ENCODE measurements around the gene XRN1. TPM values are rescaled to one million over a fixed set of nuclear protein-coding genes. Genes with fewer than 3 reads are reported as not detected.

The XRN1 gene
- total RNA-seq, 1 experiment from 2014 or later, result 29.9 TPM

DNA sequence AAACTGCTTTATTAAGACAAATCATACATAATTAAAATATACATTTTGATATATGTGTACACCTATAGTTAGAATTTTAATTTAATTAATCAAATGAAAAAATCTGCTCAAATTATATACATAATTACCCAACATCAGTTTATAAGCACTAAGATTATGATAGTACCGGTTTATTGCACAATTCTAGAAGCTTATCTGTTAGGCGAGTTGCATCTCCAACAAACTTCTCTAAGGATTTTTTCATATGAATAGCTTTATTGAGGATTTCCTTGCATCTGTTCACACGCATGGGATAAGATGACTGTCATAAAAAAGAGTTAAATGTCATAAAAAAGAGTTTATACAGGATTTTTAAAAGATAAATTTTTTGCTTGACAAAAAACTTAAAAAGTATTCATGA is 19.9 kb upstream of the XRN1 start:
- Histone ChIP-seq H3K9me3 (ENCODE audit: control insufficient read depth, insufficient read depth, low read depth, low read length) (no peaks in the 10 kb centered on the region), H3K27me3 (ENCODE audit: control insufficient read depth, insufficient read depth, low read length) (no peaks in the 10 kb centered on the region), H3K4me3 (ENCODE audit: low read depth in 2 of 2, low read length in 2 of 2) (no peak overlapping the region), H3K4me1 (ENCODE audit: control insufficient read depth, insufficient read depth, low read length) (no peaks in the 10 kb centered on the region), H3K36me3 (ENCODE audit: control insufficient read depth, insufficient read depth, low read length) (no peaks in the 10 kb centered on the region; the same call in 1 of the 2 replicates), H3K27ac (ENCODE audit: low read length) (no peak overlapping the region)
- CTCF ChIA-PET, result no interaction called here
- no peak for DNase-seq (ENCODE audit: low read depth, low spot score)
- no TSS peak for BruUV-seq (replicated peaks)
- intact Hi-C loops (cut with micrococcal nuclease; ENCODE audit: unreplicated experiment), result no loop called here
- no peak for ATAC-seq
- in situ Hi-C loops (cut with HindIII; ENCODE audit: low pct_unique_long_range_greater_than_20kb, low sequenced_read_pairs), result no loop called here
- POLR2A ChIA-PET, result no interaction called here
- TF ChIP-seq, protein P1, sequence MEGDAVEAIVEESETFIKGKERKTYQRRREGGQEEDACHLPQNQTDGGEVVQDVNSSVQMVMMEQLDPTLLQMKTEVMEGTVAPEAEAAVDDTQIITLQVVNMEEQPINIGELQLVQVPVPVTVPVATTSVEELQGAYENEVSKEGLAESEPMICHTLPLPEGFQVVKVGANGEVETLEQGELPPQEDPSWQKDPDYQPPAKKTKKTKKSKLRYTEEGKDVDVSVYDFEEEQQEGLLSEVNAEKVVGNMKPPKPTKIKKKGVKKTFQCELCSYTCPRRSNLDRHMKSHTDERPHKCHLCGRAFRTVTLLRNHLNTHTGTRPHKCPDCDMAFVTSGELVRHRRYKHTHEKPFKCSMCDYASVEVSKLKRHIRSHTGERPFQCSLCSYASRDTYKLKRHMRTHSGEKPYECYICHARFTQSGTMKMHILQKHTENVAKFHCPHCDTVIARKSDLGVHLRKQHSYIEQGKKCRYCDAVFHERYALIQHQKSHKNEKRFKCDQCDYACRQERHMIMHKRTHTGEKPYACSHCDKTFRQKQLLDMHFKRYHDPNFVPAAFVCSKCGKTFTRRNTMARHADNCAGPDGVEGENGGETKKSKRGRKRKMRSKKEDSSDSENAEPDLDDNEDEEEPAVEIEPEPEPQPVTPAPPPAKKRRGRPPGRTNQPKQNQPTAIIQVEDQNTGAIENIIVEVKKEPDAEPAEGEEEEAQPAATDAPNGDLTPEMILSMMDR (IDR thresholded peaks at IDR 0.05), result no peak
- TF ChIP-seq SIN3A (IDR thresholded peaks at IDR 0.05; ENCODE audit: borderline replicate concordance, insufficient read depth, low read depth, low read length) (no peak), TCF7L2 (IDR thresholded peaks at IDR 0.05; ENCODE audit: low read depth, low read length) (no peak), POLR2AphosphoS5 (IDR thresholded peaks at IDR 0.05; ENCODE audit: low read depth, low read length) (no peak)
- TF ChIP-seq, protein P2, sequence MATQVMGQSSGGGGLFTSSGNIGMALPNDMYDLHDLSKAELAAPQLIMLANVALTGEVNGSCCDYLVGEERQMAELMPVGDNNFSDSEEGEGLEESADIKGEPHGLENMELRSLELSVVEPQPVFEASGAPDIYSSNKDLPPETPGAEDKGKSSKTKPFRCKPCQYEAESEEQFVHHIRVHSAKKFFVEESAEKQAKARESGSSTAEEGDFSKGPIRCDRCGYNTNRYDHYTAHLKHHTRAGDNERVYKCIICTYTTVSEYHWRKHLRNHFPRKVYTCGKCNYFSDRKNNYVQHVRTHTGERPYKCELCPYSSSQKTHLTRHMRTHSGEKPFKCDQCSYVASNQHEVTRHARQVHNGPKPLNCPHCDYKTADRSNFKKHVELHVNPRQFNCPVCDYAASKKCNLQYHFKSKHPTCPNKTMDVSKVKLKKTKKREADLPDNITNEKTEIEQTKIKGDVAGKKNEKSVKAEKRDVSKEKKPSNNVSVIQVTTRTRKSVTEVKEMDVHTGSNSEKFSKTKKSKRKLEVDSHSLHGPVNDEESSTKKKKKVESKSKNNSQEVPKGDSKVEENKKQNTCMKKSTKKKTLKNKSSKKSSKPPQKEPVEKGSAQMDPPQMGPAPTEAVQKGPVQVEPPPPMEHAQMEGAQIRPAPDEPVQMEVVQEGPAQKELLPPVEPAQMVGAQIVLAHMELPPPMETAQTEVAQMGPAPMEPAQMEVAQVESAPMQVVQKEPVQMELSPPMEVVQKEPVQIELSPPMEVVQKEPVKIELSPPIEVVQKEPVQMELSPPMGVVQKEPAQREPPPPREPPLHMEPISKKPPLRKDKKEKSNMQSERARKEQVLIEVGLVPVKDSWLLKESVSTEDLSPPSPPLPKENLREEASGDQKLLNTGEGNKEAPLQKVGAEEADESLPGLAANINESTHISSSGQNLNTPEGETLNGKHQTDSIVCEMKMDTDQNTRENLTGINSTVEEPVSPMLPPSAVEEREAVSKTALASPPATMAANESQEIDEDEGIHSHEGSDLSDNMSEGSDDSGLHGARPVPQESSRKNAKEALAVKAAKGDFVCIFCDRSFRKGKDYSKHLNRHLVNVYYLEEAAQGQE (IDR thresholded peaks at IDR 0.05; ENCODE audit: insufficient read depth in 1 of 2, low read depth in 2 of 2, low read length in 1 of 2), result no peak

DNA sequence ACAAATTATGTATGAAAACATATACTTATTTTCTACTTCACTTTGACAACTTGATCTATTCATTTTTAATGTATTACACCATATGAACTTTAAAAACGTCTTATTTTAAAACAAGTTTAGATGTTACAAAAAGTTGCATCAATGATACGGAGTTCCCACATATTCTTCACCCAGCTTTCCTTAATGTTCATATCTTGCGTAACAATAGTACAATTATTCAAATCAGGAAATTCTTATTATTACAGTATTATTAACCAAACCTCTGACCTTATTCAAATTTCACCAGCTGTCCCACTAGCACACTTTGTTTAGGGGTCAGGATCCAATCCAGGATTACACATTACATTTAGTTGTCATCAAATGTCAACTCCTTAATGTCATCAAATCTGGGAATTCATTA is 12.9 kb upstream of the XRN1 start:
- Histone ChIP-seq H3K36me3 (ENCODE audit: control insufficient read depth, insufficient read depth, low read length) (peaks cover 6% of the 10 kb centered on the region; the same call in 1 of the 2 replicates), H3K9me3 (ENCODE audit: control insufficient read depth, insufficient read depth, low read depth, low read length) (no peaks in the 10 kb centered on the region), H3K27me3 (ENCODE audit: control insufficient read depth, insufficient read depth, low read length) (no peaks in the 10 kb centered on the region), H3K4me3 (ENCODE audit: low read depth in 2 of 2, low read length in 2 of 2) (no peak overlapping the region), H3K4me1 (ENCODE audit: control insufficient read depth, insufficient read depth, low read length) (no peaks in the 10 kb centered on the region), H3K27ac (ENCODE audit: low read length) (no peak overlapping the region)
- intact Hi-C loops (cut with micrococcal nuclease; ENCODE audit: unreplicated experiment) (no loop called here), in situ Hi-C loops (cut with HindIII; ENCODE audit: low pct_unique_long_range_greater_than_20kb, low sequenced_read_pairs) (no loop called here)
- no peak for DNase-seq (ENCODE audit: low read depth, low spot score)
- ChIA-PET CTCF (no interaction called here), POLR2A (no interaction called here)
- TF ChIP-seq SIN3A (IDR thresholded peaks at IDR 0.05; ENCODE audit: borderline replicate concordance, insufficient read depth, low read depth, low read length), result no peak
- ATAC-seq, result no peak
- BruUV-seq (replicated peaks), result no TSS peak

DNA sequence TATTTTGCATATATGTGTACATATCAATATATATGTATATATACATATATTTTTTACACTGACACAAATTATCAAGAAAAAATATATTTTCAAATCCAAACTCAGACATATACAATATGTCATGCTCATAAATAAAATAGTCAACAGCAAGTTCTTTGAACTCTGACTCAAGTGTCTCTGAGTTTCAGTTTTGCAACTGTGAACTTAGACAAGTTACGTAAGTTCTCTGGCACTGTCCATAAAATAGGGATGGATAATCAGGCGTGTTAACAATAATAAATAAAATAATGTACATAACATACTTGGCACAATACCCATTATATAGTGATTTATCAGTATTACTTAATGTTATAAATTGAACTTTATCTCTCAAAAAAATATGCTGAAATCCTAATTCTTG is 12.1 kb upstream of the XRN1 start:
- Histone ChIP-seq H3K4me3 (ENCODE audit: low read depth in 2 of 2, low read length in 2 of 2) (no peak overlapping the region), H3K4me1 (ENCODE audit: control insufficient read depth, insufficient read depth, low read length) (no peaks in the 10 kb centered on the region), H3K36me3 (ENCODE audit: control insufficient read depth, insufficient read depth, low read length) (peaks cover 6% of the 10 kb centered on the region; the same call in 1 of the 2 replicates), H3K27me3 (ENCODE audit: control insufficient read depth, insufficient read depth, low read length) (no peaks in the 10 kb centered on the region), H3K9me3 (ENCODE audit: control insufficient read depth, insufficient read depth, low read depth, low read length) (no peaks in the 10 kb centered on the region), H3K27ac (ENCODE audit: low read length) (no peak overlapping the region)
- DNase-seq (ENCODE audit: low read depth, low spot score) (no peak), ATAC-seq (no peak)
- intact Hi-C loops (cut with micrococcal nuclease; ENCODE audit: unreplicated experiment) (no loop called here), in situ Hi-C loops (cut with HindIII; ENCODE audit: low pct_unique_long_range_greater_than_20kb, low sequenced_read_pairs) (no loop called here)
- no TSS peak for BruUV-seq (replicated peaks)
- ChIA-PET CTCF (no interaction called here), POLR2A (no interaction called here)
- no peak for TF ChIP-seq POLR2AphosphoS5 (IDR thresholded peaks at IDR 0.05; ENCODE audit: low read depth, low read length)
- TF ChIP-seq, protein P1 (IDR thresholded peaks at IDR 0.05), result no peak
- TF ChIP-seq, protein P2 (IDR thresholded peaks at IDR 0.05; ENCODE audit: insufficient read depth in 1 of 2, low read depth in 2 of 2, low read length in 1 of 2), result no peak
- no peak for TF ChIP-seq SIN3A (IDR thresholded peaks at IDR 0.05; ENCODE audit: borderline replicate concordance, insufficient read depth, low read depth, low read length)
- TF ChIP-seq TCF7L2 (IDR thresholded peaks at IDR 0.05; ENCODE audit: low read depth, low read length), result no peak

Data from Panc1 (cell line).